GM19468 (cell line): Measurements from ENCODE around the gene SPDYE2.
"Not testable (repeated sequence)": the region's sequence is repeated elsewhere in the genome, so short reads cannot be mapped to it uniquely, and the experiment has no call there.

Experiments used
- ATAC-seq: cut with Tn5 transposase; IDR thresholded peaks from one replicate; pipeline ENCODE4 v1.9.1; 2021; ENCODE audit warnings: mild to moderate bottlenecking, moderate library complexity, moderate number of reproducible peaks; ENCODE audit not compliant: unreplicated experiment; ENCODE audit errors: extremely low read depth

Gene SPDYE2

DNA sequence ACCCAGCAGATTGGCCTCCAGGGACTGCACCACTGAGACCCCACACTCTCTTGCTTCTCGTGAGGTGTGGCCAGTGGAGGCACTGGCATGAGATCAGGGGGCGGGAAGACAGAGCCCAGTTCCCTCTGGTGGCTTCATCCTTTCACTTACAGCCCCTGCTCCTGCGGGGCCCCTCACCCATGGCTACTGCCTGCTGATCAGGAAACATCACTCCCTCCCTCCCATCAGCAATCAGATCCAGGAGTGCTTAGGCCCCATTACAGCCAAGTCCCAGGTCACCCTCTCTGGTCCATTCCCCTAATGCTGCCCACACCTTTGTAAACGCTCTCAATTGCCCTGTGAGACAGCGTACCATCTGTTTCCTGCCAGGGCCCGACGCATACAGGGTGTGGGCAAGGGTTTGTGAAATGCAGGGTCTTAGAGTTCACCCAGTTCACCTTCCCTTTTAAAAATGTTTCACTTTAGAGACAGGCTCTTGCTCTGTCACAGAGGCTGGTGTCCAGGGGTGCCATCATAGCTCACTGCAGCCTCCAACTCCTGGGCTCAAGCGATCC is 15.9 kb upstream of the SPDYE2 start:
- not testable (repeated sequence) for ATAC-seq

DNA sequence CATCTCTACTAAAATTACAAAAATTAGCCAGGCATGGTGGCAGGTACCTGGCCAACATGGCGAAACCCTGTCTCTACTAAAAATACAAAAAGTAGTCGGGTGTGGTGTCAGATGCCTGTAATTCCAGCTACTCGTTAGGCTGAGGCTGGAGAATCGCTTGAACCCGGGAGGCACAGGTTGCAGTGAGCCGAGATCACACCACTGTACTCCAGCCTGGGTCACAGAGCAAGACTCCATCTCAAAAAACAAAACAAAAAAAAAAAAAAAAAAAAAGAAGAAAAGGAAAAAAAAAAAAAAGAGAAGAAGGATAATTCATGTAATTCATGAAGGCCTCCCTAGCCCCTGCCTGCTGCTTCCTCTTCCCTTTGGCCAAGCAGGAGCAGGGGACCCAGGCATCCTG is 10.4 kb upstream of the SPDYE2 start:
- not testable (repeated sequence) for ATAC-seq

DNA sequence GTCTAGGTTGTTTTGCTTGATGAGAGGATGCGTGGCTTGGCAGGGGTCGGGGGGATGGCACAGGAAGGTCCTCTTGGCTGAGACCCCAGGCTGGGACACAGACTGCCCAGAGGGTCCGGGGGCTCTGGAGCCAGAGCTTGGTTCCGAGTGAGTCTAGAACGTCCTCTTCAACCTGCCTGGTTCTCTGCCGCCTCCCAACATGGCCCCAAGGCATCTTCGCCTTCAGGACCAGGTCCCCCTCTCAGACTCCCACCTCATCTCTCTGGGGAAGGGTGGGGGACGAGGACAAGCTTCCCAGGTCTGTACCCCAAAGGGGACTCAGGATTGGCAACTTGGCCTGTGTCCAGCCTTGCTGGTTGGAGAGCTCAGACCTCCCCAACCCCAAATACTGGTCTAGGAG is 8.9 kb upstream of the SPDYE2 start:
- ATAC-seq: not testable (repeated sequence)

DNA sequence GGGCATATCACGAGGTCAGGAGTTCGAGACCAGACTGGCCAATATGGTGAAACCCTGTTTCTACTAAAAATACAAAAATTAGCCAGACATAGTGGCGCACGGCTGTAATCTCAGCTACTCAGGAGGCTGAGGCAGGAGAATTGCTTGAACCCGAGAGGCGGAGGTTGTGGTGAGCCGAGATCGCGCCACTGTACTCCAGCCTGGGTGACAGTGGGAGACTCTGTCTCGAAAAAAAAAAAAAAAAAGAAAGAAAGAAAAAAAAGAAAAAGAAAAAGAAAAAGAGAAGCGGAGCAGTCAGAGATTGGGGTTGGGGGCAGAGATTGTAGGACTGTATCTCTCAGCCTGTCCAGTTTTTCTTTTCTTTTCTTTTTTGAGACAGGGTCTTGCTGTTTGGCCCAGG is 8.3 kb upstream of the SPDYE2 start:
- ATAC-seq: not testable (repeated sequence)

- ATAC-seq: not testable (repeated sequence)
Measured at GRCh38 chr7:102543596-102543995, 7.4 kb upstream of the SPDYE2 start, which contains the start of gene UPK3BL2. TSS of gene UPK3BL2 (minus strand) at chr7:102543696. CDS start at chr7:102543636, 60 bp downstream.

GRCh38 chr7:102544372-102544771 is 6.7 kb upstream of the SPDYE2 start:
- ATAC-seq: not testable (repeated sequence)

- ATAC-seq: not testable (repeated sequence)
Measured at GRCh38 chr7:102545288-102545687, 5.7 kb upstream of the SPDYE2 start.

DNA sequence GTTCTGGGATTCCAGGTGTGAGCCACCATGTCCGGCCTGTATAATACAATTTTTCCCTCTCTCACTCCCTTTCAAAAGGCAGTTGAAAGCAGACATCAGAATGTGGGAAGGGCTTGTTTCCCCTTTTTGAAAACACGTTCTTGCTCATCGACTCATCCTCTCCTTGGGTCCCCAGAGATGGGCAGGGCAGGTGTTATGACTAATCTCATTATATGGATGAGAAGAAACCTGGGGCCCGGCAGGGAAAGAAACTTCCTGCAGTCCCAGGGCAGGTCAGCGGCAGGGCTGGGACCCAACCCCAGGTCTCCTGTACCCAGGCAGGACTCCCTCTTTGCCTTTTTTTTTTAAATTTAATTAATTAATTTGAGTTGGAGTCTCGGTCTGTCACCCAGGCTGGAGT is 4.7 kb upstream of the SPDYE2 start:
- not testable (repeated sequence) for ATAC-seq

DNA sequence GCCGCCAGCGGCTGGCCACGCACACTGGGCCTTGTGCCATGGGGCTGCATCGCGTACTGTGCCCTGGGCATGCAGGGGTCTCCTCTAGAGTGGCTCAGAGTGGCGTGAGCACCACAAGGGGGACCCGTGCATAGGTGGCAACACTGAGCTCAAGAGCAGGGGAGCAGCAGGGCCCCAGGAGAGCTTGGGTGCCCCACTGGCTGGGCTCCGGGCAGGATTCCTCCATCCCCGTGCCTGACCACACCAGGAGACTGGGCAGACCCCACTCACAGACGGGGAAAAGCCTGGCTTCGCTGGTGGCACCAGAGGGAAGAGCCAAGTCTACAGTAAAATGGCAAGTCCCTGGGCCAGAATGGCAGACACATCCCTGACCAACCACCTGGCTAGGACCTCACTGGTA is 17.6 kb downstream of the SPDYE2 start:
- not testable (repeated sequence) for ATAC-seq

- peak; percentile 91 for ATAC-seq
Measured at GRCh38 chr7:102572261-102573239, 21.5 kb downstream of the SPDYE2 start, which contains the start of gene POLR2J3. TSS of gene POLR2J3 (minus strand) at chr7:102572583. CDS start at chr7:102572521, 62 bp downstream.

DNA sequence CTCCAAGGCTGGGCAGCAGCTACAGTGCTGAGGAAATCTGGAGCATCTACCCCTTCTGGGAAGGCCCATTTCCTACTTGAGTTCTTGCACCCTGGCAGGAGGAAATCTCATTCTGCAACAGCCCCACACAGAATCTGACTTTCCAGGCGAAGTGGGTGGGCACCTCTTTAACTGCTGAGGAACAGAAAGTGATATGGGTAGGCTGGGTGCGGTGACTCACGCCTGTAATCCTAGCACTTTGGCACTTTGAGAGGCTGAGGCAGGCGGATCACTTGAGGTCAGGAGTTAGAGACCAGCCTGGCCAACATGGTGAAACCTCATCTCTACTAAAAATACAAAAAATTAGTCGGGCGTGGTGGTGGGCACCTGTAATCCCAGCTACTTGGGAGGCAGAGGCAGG is 23.6 kb downstream of the SPDYE2 start:
- ATAC-seq: not testable (repeated sequence)

GRCh38 chr7:102576363-102576762 is 25.3 kb downstream of the SPDYE2 start:
- not testable (repeated sequence) for ATAC-seq

DNA sequence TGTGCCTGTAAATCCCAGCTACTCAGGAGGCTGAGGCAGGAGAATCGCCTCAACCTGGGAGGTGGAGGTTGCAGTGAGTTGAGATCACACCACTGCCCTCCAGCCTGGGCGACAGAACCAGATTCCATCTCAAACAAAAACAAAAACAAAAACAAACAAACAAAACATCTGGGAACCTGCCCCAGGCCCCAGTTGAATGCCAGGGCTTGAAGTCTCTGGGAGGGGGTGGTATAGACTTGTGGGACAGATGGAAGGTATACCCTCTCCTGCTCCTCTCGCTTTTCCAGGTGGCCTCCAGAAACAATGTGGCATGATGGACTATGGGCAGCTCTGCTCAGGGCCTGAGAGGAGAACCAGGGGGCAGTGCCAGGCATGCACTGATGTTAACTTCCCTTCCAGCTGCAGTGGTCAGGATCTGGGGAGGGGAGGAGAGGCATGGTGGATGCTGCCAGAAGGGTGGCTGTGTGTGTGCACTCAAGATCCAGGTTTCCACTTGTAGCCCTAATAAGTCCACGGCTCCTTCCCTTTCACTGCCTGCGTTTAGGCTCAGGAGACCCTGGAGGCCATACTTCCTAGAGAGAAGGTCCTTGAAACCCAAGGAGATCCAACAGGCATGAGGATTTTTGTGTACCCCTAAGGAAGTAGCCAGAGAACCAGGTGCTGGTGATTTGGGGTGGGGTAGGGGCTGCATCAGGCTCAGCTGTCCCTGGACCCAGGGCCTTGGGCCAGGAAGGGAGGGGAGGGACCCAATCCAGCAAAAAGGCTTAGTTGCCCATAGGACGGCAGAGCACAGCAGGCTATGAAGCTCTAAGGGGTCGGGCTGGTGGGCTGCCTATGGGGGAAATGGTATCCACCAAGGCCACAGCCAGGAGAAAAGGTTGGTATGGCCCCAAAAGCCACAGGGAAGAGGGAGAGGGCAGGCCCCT is 26.6 kb downstream of the SPDYE2 start:
- ATAC-seq: not testable (repeated sequence)

DNA sequence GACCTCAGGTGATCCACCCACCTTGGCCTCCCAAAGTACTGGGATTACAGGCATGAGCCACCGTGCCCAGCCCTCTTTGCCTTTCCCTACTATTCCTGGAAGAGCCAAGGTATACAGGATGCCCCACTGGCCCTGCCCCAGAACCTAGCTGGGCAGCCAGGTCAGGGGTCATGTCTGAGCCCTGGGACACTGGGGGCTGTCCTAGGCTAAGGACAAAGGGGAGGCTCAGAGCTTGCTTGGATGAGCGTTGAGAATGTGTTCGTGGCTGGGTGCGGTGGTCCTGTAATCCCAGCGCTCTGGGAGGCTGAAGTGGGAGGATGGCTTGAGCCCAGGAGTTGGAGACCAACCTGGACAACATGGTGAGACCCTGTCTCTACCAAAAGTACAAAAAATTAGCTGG is 27.5 kb downstream of the SPDYE2 start:
- not testable (repeated sequence) for ATAC-seq

DNA sequence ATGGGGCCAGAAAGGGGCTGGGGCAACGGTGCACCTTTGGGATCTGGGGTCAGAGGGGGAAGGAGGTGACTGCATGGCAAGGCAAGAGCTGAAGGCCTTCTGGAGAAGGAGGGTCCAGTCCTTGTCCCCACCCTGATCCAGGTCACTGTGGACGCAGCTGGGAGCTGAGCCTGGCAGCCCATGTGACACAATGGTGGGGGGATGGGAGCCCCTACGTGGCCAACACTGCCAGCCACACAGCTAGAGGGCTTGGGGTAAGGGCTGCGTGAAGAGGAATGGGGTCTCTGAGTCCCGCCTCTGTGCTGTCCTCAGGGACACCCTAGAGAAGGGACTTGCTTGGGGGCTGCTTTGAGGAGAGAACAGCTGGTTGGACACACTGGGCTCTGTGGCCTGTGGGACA is 30.7 kb downstream of the SPDYE2 start:
- not testable (repeated sequence) for ATAC-seq

DNA sequence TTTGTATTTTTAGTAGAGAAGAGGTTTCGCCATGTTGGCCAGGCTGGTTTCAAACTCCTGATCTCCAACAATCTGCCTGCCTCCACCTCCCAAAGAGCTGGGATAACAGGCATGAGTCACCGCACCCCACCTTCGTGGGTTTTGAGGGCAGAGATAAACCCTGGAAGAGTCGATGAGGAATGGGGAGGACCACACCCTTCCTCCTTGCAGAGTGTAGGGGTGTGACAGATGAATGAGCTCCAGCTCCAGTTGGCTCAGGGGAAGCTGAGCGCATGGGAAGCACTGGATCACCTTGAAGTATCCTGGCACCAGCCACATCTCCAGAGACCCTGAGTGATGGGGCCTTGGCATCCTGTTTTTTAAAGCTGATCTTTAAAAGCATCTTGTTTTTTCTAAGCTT is 32.5 kb downstream of the SPDYE2 start:
- not testable (repeated sequence) for ATAC-seq

GRCh38 chr7:102589857-102590256 is 38.8 kb downstream of the SPDYE2 start:
- not testable (repeated sequence) for ATAC-seq

DNA sequence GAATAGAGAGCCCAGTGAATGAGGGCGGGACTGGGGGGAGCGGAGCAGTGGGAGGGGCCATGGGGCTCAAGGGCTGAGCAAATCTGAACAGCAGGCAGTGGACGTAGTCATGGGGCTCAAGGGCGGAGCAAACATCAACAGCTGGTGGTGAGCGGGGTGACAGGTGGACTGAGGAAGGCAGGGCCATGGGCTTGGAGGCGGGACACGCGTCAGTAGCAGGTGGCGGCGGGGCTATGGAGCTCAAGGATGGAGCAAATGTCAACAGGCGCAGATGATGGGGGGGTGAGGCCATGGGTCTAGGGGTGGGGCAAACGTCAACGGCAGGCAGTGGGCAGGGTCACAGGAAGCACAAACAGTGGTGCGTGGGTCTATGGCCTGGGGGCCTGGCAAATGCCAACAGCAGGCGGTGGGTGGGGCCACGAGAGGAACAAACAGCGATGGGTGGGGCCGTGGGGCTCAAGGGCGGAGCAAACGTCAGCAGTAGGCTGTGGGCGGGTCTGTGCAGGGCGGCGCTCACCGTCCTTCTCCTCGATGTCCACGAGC is 41.5 kb downstream of the SPDYE2 start:
- not testable (repeated sequence) for ATAC-seq

DNA sequence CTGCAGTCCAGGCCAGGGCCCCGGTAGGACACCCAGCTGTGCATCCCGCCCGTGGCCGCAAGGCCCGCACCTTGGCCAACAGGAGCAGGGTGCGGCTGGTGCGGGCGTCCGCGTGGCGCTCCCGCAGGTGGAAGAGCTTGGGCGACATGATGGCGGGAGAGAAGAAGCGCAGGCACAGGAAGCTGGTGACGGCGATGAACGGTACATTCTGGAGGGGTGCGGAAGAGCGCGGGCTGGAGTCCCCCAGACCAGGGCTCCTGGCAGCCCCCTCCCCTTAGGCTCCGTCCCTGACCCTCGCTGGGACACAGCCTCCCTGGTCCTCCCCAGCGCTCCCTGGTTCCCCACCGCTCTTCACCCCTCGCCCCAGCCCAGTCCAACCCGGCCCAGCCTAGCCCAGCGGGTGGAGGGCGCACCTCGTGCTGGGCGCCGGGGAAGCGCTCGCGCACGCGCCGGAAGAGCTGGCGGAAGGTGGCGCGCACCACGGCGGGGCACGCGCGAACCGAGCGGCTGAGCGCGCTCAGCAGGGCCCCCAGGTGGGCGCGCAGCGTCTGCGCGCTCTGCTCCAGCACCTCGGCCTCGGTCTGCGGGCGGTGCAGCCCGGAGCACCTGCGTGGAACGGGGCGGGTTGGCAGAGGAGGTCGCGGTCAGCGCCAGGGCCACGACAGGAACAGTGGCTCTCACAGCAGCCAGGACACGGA is 42.8 kb downstream of the SPDYE2 start:
- ATAC-seq: peak; percentile 63
